GM23338 (cell line): ENCODE data around the gene TBCEL.

Experiments used
- CTCF ChIP-seq, 2 experiments: fragments of 200-600 bp in 1 of 2; sonication (generic) in 1 of 2; conservative IDR thresholded peaks; 2 replicates each; pipeline versions ENCODE4 v1.5.1 to v1.6.1; 2016 to 2017; ENCODE audit warnings: antibody characterized with exemption in 2 of 2, low read depth in 2 of 2, mild to moderate bottlenecking in 2 of 2, moderate library complexity in 1 of 2
- EZH2 ChIP-seq: fragments of 200-600 bp; sonication (generic); IDR thresholded peaks from one replicate; pipeline ENCODE4 v1.8.0; 2017; ENCODE audit warnings: antibody characterized with exemption, mild to moderate bottlenecking, low read depth; ENCODE audit not compliant: unreplicated experiment
- EZH2phosphoT487 ChIP-seq: fragments of 200-600 bp; sonication (generic); IDR thresholded peaks from one replicate; pipeline ENCODE4 v1.8.1; 2018; ENCODE audit warnings: antibody characterized with exemption; ENCODE audit not compliant: unreplicated experiment
- JUNB ChIP-seq: IDR thresholded peaks from one replicate; pipeline ENCODE4 v1.6.1; 2016; ENCODE audit warnings: antibody characterized with exemption; ENCODE audit not compliant: unreplicated experiment
- POLR2AphosphoS5 ChIP-seq: IDR thresholded peaks from 2 replicates; pipeline ENCODE4 v1.6.1; 2016; ENCODE audit warnings: antibody characterized with exemption, low read depth
- REST ChIP-seq: IDR thresholded peaks from one replicate; pipeline ENCODE4 v1.6.1; 2018; ENCODE audit warnings: antibody characterized with exemption; ENCODE audit not compliant: unreplicated experiment
- ZNF331 ChIP-seq: fragments of 250-450 bp; sonication (Bioruptor Pico); IDR thresholded peaks from 2 replicates; pipeline ENCODE4 v1.5.0; 2020; ENCODE audit warnings: low read depth, mild to moderate bottlenecking, moderate library complexity

DNA sequence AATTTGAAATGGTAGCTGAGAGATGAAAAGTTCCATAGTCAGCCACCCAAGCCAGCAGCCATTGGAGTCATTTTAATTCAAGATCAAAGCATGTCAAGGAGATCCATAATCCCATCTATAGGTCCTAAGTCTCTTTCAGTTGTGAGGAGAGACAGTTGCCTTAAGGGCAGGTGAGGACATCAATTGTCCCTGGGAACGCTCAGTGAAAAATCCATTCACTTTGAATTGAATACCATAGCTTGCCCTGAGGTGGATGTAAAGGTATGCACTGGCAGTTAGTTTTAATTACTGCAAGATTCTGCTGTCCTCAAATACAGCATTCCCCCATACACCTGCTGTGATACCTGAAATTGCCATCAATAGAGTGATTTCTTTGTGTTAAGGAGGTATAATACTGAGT, 25.3 kb upstream of the TBCEL start:
- TF ChIP-seq CTCF (conservative IDR thresholded peaks at IDR 0.05; ENCODE audit: low read depth in 2 of 2) = no peak
- TF ChIP-seq EZH2 = no peak
- TF ChIP-seq REST = no peak
- TF ChIP-seq POLR2AphosphoS5 = no peak
- no peak for TF ChIP-seq EZH2phosphoT487
- TF ChIP-seq ZNF331 = no peak
- TF ChIP-seq JUNB = no peak
